GM12878 (cell line): ENCODE results near the gene NKAIN2. TPM values are rescaled to one million over a fixed set of nuclear protein-coding genes. Genes with fewer than 3 reads are reported as not detected.

Source experiments
- ATAC-seq: fragments of 200-7000 bp; cut with Tn5 transposase; 3 replicates; pipeline ENCODE4 v1.9.1; 2020; ENCODE audit warnings: mild to moderate bottlenecking, moderate library complexity
- BruUV-seq: library from RNA; stranded (reverse); fragments of 400-500 nt; replicated peaks from 2 replicates; lab custom pipeline; 2021; lab: Mats Ljungman, UMichigan
- CTCF ChIA-PET: fragments of 300-600 bp; sonication (Branson Sonifier 250); formaldehyde crosslinking; extraction: SDS; loops from one replicate; lab custom pipeline; 2021; ENCODE audit warnings: inconsistent platforms; lab: Yijun Ruan, JAX
- POLR2A ChIA-PET: fragments of 350-600 bp; formaldehyde crosslinking; extraction: SDS; loops from one replicate; lab custom pipeline; 2021; ENCODE audit warnings: inconsistent platforms; lab: Charles Lee
- RAD21 ChIA-PET: fragments of 300-600 bp; sonication (Branson Sonifier 250); formaldehyde crosslinking; loops from one replicate; lab custom pipeline; 2023; ENCODE audit warnings: antibody characterized with exemption; ENCODE audit not compliant: unreplicated experiment; lab: Charles Lee
- SMC1A ChIA-PET: fragments of 300-600 bp; sonication (Branson Sonifier 250); formaldehyde crosslinking; loops from one replicate; lab custom pipeline; 2023; ENCODE audit not compliant: unreplicated experiment, uncharacterized antibody; lab: Charles Lee
- DNase-seq: peaks from one replicate; pipeline ENCODE4 v3.0.0-alpha.2; 2011; ENCODE audit warnings: low read depth, low spot score
- FAIRE-seq: peaks from 3 replicates; lab custom pipeline; 2011; peaks lifted over from hg19 to GRCh38; lab: Jason Lieb, UNC
- H2AFZ ChIP-seq: 2 replicates; pipeline ENCODE4 v1.6.0; 2011; ENCODE audit warnings: low read depth, low read length, control low read depth; ENCODE audit not compliant: control insufficient read depth
- H3K27ac ChIP-seq: 2 replicates; pipeline ENCODE4 v1.5.1; 2011; ENCODE audit warnings: control low read depth; ENCODE audit not compliant: control insufficient read depth, insufficient read depth
- H3K27me3 ChIP-seq, 2 experiments: replicated peaks in 1 of 2; 2 replicates each; pipeline versions ENCODE4 v1.6.0 to v1.6.1; 2011; ENCODE audit warnings: low read length in 1 of 2; ENCODE audit not compliant: control insufficient read depth in 2 of 2, insufficient read depth in 2 of 2
- H3K36me3 ChIP-seq, 2 experiments: 2 replicates each; pipeline ENCODE4 v1.5.1; 2011; ENCODE audit warnings: low read length in 1 of 2; ENCODE audit not compliant: control insufficient read depth in 2 of 2, insufficient read depth in 2 of 2
- H3K4me1 ChIP-seq: 2 replicates; pipeline ENCODE4 v1.6.1; 2011; ENCODE audit warnings: mild to moderate bottlenecking, low read length, moderate library complexity, mixed read lengths; ENCODE audit not compliant: control insufficient read depth, insufficient read depth
- H3K4me2 ChIP-seq: 2 replicates; pipeline ENCODE4 v1.6.0; 2011; ENCODE audit warnings: control low read depth; ENCODE audit not compliant: control insufficient read depth, insufficient read depth
- H3K4me3 ChIP-seq: fragments of 200-600 bp; sonication (generic); 2 replicates; pipeline ENCODE4 v1.5.1; 2016
- H3K79me2 ChIP-seq: 2 replicates; pipeline ENCODE4 v1.6.0; 2011; ENCODE audit warnings: low read length; ENCODE audit not compliant: control insufficient read depth, insufficient read depth
- H3K9ac ChIP-seq: 2 replicates; pipeline ENCODE4 v1.8.0; 2011; ENCODE audit warnings: low read length, control low read depth, mixed read lengths; ENCODE audit not compliant: control insufficient read depth, insufficient read depth
- H3K9me3 ChIP-seq: replicated peaks from 3 replicates; pipeline ENCODE4 v1.5.1; 2011; ENCODE audit warnings: mild to moderate bottlenecking, low read length; ENCODE audit not compliant: control insufficient read depth, insufficient read depth
- H4K20me1 ChIP-seq: 2 replicates; pipeline ENCODE4 v1.6.0; 2011; ENCODE audit not compliant: control insufficient read depth, insufficient read depth
- BRCA1 ChIP-seq: IDR thresholded peaks from 2 replicates; pipeline ENCODE4 v1.6.1; 2011; ENCODE audit warnings: low read depth, low read length, improper control_type of control experiment
- CHD1 ChIP-seq: IDR thresholded peaks from 2 replicates; pipeline ENCODE4 v1.6.1; 2012; ENCODE audit warnings: low read depth, low read length, improper control_type of control experiment
- EZH2 ChIP-seq: IDR thresholded peaks from 2 replicates; pipeline ENCODE4 v1.6.1; 2012; ENCODE audit warnings: low read depth, mild to moderate bottlenecking, control low read depth, inconsistent platforms, low read length, borderline replicate concordance; ENCODE audit not compliant: control insufficient read depth
- MTA2 ChIP-seq: fragments of 450-650 bp; IDR thresholded peaks from 2 replicates; pipeline ENCODE4 v1.6.1; 2016; ENCODE audit warnings: low read depth, mild to moderate bottlenecking, moderate library complexity
- RELB ChIP-seq: fragments of 450-650 bp; IDR thresholded peaks from 2 replicates; pipeline ENCODE4 v1.6.1; 2017; ENCODE audit warnings: low read depth, mild to moderate bottlenecking, moderate library complexity
- STAT3 ChIP-seq: IDR thresholded peaks from 2 replicates; pipeline ENCODE4 v1.6.1; 2011; ENCODE audit warnings: low read depth, low read length, improper control_type of control experiment
- ZZZ3 ChIP-seq: IDR thresholded peaks from 2 replicates; pipeline ENCODE4 v1.6.1; 2011; ENCODE audit warnings: low read depth; ENCODE audit not compliant: control insufficient read depth, insufficient read length
- WGBS: methylation state at CpG from one replicate; pipeline ENCODE4 v1.1.6; 2016; ENCODE audit warnings: low lambda C conversion rate; ENCODE audit not compliant: insufficient replicate concordance, insufficient coverage; ENCODE audit errors: missing lambda C conversion rate; 5-methylcytosine and 5-hydroxymethylcytosine counted together
- in situ Hi-C: fragments of 300-500 bp; cut with MboI; formaldehyde crosslinking; loops from 9 replicates; pipeline ENCODE4 v1.14.3; 2018; ENCODE audit warnings: mixed read lengths
- intact Hi-C: fragments of 100-400 bp; cut with micrococcal nuclease; formaldehyde crosslinking; loops from one replicate; pipeline ENCODE4 v1.14.2; 2022; ENCODE audit not compliant: unreplicated experiment
- polyA plus RNA-seq, 11 experiments: library from polyadenylated mRNA; depleted of rRNA in 4 of 11; unstranded in 6 of 11; stranded (reverse) in 5 of 11; fragments of >200 nt; fragmentation: Nextera tagmentation in 4 of 11; fragmentation: Illumina TruSeq in 1 of 11; extraction: Ambion mirVana in 4 of 11; extraction: Trizol in 1 of 11; gene quantifications; 1 replicate in 1 of 11; 2 replicates in 10 of 11; pipeline versions ENCODE4 v1.2.1 to v1.2.3, GENCODE V29; 2011 to 2016; ENCODE audit warnings: inconsistent platforms in 2 of 11, missing spikeins in 2 of 11, low read depth in 1 of 11
- total RNA-seq, 4 experiments: library from RNA; depleted of rRNA in 3 of 4; stranded (reverse); fragments of >200 nt in 3 of 4; fragmentation: Illumina TruSeq in 1 of 4; extraction: Trizol in 1 of 4; gene quantifications; 2 replicates each; pipeline versions ENCODE4 v1.2.1 to v1.2.3, GENCODE V29; 2013 to 2021

The NKAIN2 gene
- total and polyA plus RNA-seq, 10 of the 15 experiments (the other 5 are each of a cell fraction or from before 2014, with no cell fraction given), result not detected

- FAIRE-seq, result no peak
- ChIA-PET CTCF (interaction anchor here (0.7 kb wide), 1 partner anchor 77 kb away, joined by 3 read pairs; no protein-coding TSS in a partner anchor), SMC1A (interaction anchor here (1.3 kb wide), 1 partner anchor 74 kb away, joined by 3 read pairs; no protein-coding TSS in a partner anchor), RAD21 (no interaction called here), POLR2A (no interaction called here)
- intact Hi-C loops (no loop called here), in situ Hi-C loops (no loop called here)
- no peak overlapping the region for H3K4me2 ChIP-seq
- no TSS peak for BruUV-seq
- no peaks in the 10 kb centered on the region for H3K27me3 ChIP-seq
- no peaks in the 10 kb centered on the region for H3K4me1 ChIP-seq
- WGBS, result 17% methylated on average over 5 of the region's 5 CpGs
- no peak for TF ChIP-seq MTA2
- no peak for TF ChIP-seq STAT3
- no peak for TF ChIP-seq ZZZ3
- no peak for TF ChIP-seq RELB
- no peak for TF ChIP-seq BRCA1
- no peak for TF ChIP-seq EZH2
- TF ChIP-seq CHD1, result no peak
- no peak overlapping the region for H3K9ac ChIP-seq
- ATAC-seq, result no peak
- H3K9me3 ChIP-seq, result no peaks in the 10 kb centered on the region
- no peaks in the 10 kb centered on the region for H4K20me1 ChIP-seq
- H3K79me2 ChIP-seq, result no peaks in the 10 kb centered on the region
- no peak overlapping the region for H2AFZ ChIP-seq
- H3K4me3 ChIP-seq, result no peak overlapping the region
- no peak for DNase-seq
- H3K27ac ChIP-seq, result no peak overlapping the region
- no peaks in the 10 kb centered on the region for H3K36me3 ChIP-seq
Measured at GRCh38 chr6:123844011-123844410, 40.3 kb downstream of the NKAIN2 start.
